Bronchial epithelial cell (primary cell): ENCODE measurements around the gene LCN10. TPM values are rescaled to one million over a fixed set of nuclear protein-coding genes. Genes with fewer than 3 reads are reported as not detected.

ENCODE experiments used
- DNase-seq: peaks from one replicate; pipeline ENCODE4 v3.0.0-alpha.2; 2010; ENCODE audit warnings: low read depth
- FAIRE-seq: peaks from 2 replicates; lab custom pipeline; 2011; peaks lifted over from hg19 to GRCh38; lab: Jason Lieb, UNC
- H3K27me3 ChIP-seq: 2 replicates; pipeline ENCODE4 v1.5.1; 2011; ENCODE audit warnings: low read length; ENCODE audit not compliant: control insufficient read depth, insufficient read depth
- H3K36me3 ChIP-seq: 2 replicates; pipeline ENCODE4 v1.5.1; 2011; ENCODE audit warnings: low read length; ENCODE audit not compliant: control insufficient read depth, insufficient read depth
- H3K4me3 ChIP-seq: 2 replicates; pipeline ENCODE4 v1.5.1; 2011; ENCODE audit warnings: mild to moderate bottlenecking, low read depth, low read length, control low read depth
- CTCF ChIP-seq: IDR thresholded peaks from 2 replicates; pipeline ENCODE4 v1.5.1; 2011; ENCODE audit warnings: mild to moderate bottlenecking, moderate library complexity, low read length, control low read depth, inconsistent platforms; ENCODE audit not compliant: insufficient read depth, severe bottlenecking
- total RNA-seq: library from RNA; depleted of rRNA; stranded (reverse); fragments of >200 nt; gene quantifications from 2 replicates; pipeline ENCODE4 v1.2.1, GENCODE V29; 2014

Gene LCN10
- total RNA-seq, 1 donor from 2014 or later = not detected

- FAIRE-seq = no peak
- TF ChIP-seq CTCF = no peak
These were observed 51.9 kb downstream of the LCN10 start for GRCh38 chr9:136690806-136691261.

DNA sequence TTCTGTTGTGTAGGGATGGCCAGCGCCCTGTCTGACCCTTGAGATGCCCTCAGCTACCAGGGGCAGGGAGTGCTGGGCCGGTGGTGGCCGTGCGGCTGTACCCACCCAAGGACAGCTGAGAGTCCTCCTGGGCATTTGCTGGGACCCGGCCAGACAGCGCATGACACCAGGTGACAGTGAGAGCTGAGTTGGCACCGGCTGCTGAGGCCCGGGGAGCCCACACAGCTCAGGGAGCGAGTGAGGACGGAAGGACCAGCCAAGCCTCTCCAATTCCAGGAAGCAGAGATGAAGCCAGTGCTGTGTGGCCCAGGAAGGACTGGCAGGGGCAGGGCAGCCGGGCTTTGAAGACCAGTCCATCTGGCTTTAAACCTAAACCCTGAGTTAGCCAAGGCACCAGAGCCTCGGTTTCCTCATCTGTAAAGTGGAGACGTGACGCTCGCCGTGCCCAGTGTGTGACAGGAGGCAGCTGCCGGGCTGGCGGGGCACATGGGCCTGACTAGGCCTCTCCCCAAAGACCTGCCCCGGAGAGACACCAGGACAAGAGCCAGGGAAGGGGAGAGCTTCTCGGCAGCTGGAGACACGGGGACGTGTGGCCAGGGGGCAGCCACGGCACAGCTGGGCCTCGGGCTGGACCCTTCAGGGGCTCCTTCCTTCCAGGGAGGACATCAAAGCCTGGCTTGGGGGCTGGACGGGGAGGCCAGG lies 52.5 kb downstream of the LCN10 start:
- no peak overlapping the region for H3K4me3 ChIP-seq
- TF ChIP-seq CTCF = no peak
- no peaks in the 10 kb centered on the region for H3K36me3 ChIP-seq
- FAIRE-seq (no peak), DNase-seq (no peak)
- no peaks in the 10 kb centered on the region for H3K27me3 ChIP-seq

More at GRCh38 chr9:136690806-136691261, 51.9 kb downstream of the LCN10 start:
- H3K36me3 ChIP-seq = no peaks in the 10 kb centered on the region
- no peaks in the 10 kb centered on the region for H3K27me3 ChIP-seq
- DNase-seq = no peak
- no peak overlapping the region for H3K4me3 ChIP-seq

DNA sequence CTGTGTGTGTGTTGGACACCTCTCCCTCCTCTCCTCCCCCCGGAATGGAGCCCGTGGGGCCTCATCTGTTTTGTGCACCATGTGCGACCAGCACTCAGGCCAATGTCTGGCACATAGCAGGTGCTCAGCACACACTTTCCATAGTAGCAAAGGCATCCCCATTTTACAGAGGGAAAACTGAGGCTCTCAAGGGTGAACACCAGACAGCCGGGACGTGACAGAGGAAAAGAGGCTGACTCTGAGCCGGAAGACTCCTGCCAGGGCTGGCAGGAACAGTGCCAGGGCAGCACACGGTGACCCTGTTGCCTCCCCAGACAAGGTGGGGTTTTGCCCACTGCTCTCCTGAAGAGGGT lies 53.7 kb downstream of the LCN10 start:
- no peak for TF ChIP-seq CTCF
- FAIRE-seq (no peak), DNase-seq (no peak)
- Histone ChIP-seq H3K4me3 (no peak overlapping the region), H3K27me3 (no peaks in the 10 kb centered on the region), H3K36me3 (peaks cover 4% of the 10 kb centered on the region)

- no peaks in the 10 kb centered on the region for H3K27me3 ChIP-seq
- no peak for TF ChIP-seq CTCF
These were observed 54.2 kb downstream of the LCN10 start for GRCh38 chr9:136688274-136689107.

More at GRCh38 chr9:136688274-136689107, 54.2 kb downstream of the LCN10 start:
- FAIRE-seq = no peak
- peaks cover 4% of the 10 kb centered on the region for H3K36me3 ChIP-seq
- H3K4me3 ChIP-seq = no peak overlapping the region
- DNase-seq = no peak

Other genes with a start within 250 kb of the LCN10 start
- gene NOTCH1, start 196.9 kb downstream of the LCN10 start, total RNA-seq = 70.0 and 90.4 TPM in 2 replicates
- 11.8 and 18.1 TPM in 2 replicates for gene EGFL7, start 80.0 kb downstream of the LCN10 start, total RNA-seq
- gene AGPAT2, start 55.5 kb downstream of the LCN10 start, total RNA-seq = 41.9 and 52.0 TPM in 2 replicates
- gene DIPK1B, start 30.4 kb downstream of the LCN10 start, total RNA-seq = 0.13 TPM in 1 of 2 replicates, not detected in the other
- not detected in 2 replicates for gene LCN6, start 5.6 kb upstream of the LCN10 start, total RNA-seq
- gene LCN8, start 15.3 kb upstream of the LCN10 start, total RNA-seq = not detected in 2 replicates
- gene LCN15, start 21.6 kb upstream of the LCN10 start, total RNA-seq = not detected in 2 replicates
- gene TMEM141, start 48.4 kb upstream of the LCN10 start, total RNA-seq = 220 and 228 TPM in 2 replicates
- under 0.01 and 0.38 TPM in 2 replicates for gene CCDC183, start 53.4 kb upstream of the LCN10 start, total RNA-seq
- gene RABL6, start 65.0 kb upstream of the LCN10 start, total RNA-seq = 79.5 and 88.5 TPM in 2 replicates
- gene AJM1, start 99.5 kb upstream of the LCN10 start, total RNA-seq = 1.1 and 1.8 TPM in 2 replicates
- 57.9 and 124 TPM in 2 replicates for gene PHPT1, start 106.5 kb upstream of the LCN10 start, total RNA-seq
- gene MAMDC4, start 109.4 kb upstream of the LCN10 start, total RNA-seq = 1.1 and 1.5 TPM in 2 replicates
- 486 and 497 TPM in 2 replicates for gene EDF1, start 123.4 kb upstream of the LCN10 start, total RNA-seq
- 5.3 and 10.1 TPM in 2 replicates for gene TRAF2, start 143.6 kb upstream of the LCN10 start, total RNA-seq
- 162 TPM in 2 replicates for gene FBXW5, start 201.8 kb upstream of the LCN10 start, total RNA-seq
- gene C8G, start 202.3 kb upstream of the LCN10 start, total RNA-seq = 0.51 and 0.79 TPM in 2 replicates
- 0.13 TPM in 1 of 2 replicates, not detected in the other for gene LCN12, start 209.3 kb upstream of the LCN10 start, total RNA-seq
- 0.26 TPM in 2 replicates for gene PTGDS, start 234.6 kb upstream of the LCN10 start, total RNA-seq
- not detected in 2 replicates for gene LCNL1, start 240.1 kb upstream of the LCN10 start, total RNA-seq
- 10.0 and 11.5 TPM in 2 replicates for gene PAXX, start 249.5 kb upstream of the LCN10 start, total RNA-seq